ENCODE data around the gene ZNF614.

DNA sequence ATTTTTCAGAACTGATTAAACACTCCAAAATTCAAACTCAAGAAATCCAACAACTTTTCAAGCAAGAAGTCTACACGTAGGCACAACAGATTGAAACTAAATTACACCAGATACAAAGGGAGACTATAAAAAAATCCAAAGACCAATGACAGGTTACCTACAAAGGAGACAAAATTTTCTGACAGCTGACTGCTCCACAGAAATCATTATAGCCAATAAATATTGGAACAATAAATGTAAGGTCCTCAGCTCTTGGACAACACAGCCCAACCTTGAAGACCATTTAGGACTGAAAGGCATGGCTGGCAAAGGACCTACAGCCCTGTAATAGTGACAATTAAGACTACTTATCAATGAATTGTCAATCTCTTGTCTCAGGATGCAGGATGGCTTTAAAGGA lies 57.5 kb downstream of the ZNF614 start:
- TF ChIP-seq, protein P1, sequence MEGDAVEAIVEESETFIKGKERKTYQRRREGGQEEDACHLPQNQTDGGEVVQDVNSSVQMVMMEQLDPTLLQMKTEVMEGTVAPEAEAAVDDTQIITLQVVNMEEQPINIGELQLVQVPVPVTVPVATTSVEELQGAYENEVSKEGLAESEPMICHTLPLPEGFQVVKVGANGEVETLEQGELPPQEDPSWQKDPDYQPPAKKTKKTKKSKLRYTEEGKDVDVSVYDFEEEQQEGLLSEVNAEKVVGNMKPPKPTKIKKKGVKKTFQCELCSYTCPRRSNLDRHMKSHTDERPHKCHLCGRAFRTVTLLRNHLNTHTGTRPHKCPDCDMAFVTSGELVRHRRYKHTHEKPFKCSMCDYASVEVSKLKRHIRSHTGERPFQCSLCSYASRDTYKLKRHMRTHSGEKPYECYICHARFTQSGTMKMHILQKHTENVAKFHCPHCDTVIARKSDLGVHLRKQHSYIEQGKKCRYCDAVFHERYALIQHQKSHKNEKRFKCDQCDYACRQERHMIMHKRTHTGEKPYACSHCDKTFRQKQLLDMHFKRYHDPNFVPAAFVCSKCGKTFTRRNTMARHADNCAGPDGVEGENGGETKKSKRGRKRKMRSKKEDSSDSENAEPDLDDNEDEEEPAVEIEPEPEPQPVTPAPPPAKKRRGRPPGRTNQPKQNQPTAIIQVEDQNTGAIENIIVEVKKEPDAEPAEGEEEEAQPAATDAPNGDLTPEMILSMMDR (IDR thresholded peaks at IDR 0.05; ENCODE audit: insufficient read depth, low read length, poor library complexity, severe bottlenecking) = no peak
- TF ChIP-seq EZH2phosphoT487 (conservative IDR thresholded peaks at IDR 0.05; ENCODE audit: low read length) = no peak
